ENCODE results near the gene ARHGEF7.

The ARHGEF7 gene

GRCh38 chr13:111278743-111279652 lies 163.9 kb downstream of the ARHGEF7 start:
- DNase-seq (ENCODE audit: low spot score): no peak

- DNase-seq (ENCODE audit: low spot score): no peak
These were observed 165.1 kb downstream of the ARHGEF7 start for GRCh38 chr13:111280226-111280625.

GRCh38 chr13:111280681-111281585 lies 165.8 kb downstream of the ARHGEF7 start:
- DNase-seq (ENCODE audit: low spot score): peak; percentile 16

GRCh38 chr13:111281751-111282311 lies 166.7 kb downstream of the ARHGEF7 start:
- peak; percentile 75 for DNase-seq (ENCODE audit: low spot score)

GRCh38 chr13:111282425-111282824 lies 167.3 kb downstream of the ARHGEF7 start:
- DNase-seq (ENCODE audit: low spot score): no peak

GRCh38 chr13:111282997-111283396 lies 167.9 kb downstream of the ARHGEF7 start:
- DNase-seq (ENCODE audit: low spot score): no peak

GRCh38 chr13:111283457-111283856 lies 168.3 kb downstream of the ARHGEF7 start:
- no peak for DNase-seq (ENCODE audit: low spot score)

GRCh38 chr13:111283991-111284390 lies 168.9 kb downstream of the ARHGEF7 start:
- DNase-seq (ENCODE audit: low spot score): no peak

- no peak for DNase-seq (ENCODE audit: low spot score)
These were observed 169.5 kb downstream of the ARHGEF7 start for GRCh38 chr13:111284565-111284964.

- no peak for DNase-seq (ENCODE audit: low spot score)
These were observed 171.1 kb downstream of the ARHGEF7 start for GRCh38 chr13:111286162-111286561.

GRCh38 chr13:111286749-111287148 lies 171.6 kb downstream of the ARHGEF7 start:
- DNase-seq (ENCODE audit: low spot score): no peak

- DNase-seq (ENCODE audit: low spot score): no peak
These were observed 172.1 kb downstream of the ARHGEF7 start for GRCh38 chr13:111287201-111287600.

- DNase-seq (ENCODE audit: low spot score): no peak
These were observed 173.2 kb downstream of the ARHGEF7 start for GRCh38 chr13:111288276-111288675.

GRCh38 chr13:111289251-111289650 lies 174.1 kb downstream of the ARHGEF7 start:
- no peak for DNase-seq (ENCODE audit: low spot score)

GRCh38 chr13:111291908-111292307 lies 176.8 kb downstream of the ARHGEF7 start:
- no peak for DNase-seq (ENCODE audit: low spot score)

GRCh38 chr13:111292710-111293485 lies 177.8 kb downstream of the ARHGEF7 start:
- peak; percentile 59 for DNase-seq (ENCODE audit: low spot score)

- DNase-seq (ENCODE audit: low spot score): no peak
These were observed 180.8 kb downstream of the ARHGEF7 start for GRCh38 chr13:111295886-111296285.

GRCh38 chr13:111296417-111296816 lies 181.3 kb downstream of the ARHGEF7 start:
- no peak for DNase-seq (ENCODE audit: low spot score)

GRCh38 chr13:111298214-111298975 lies 183.3 kb downstream of the ARHGEF7 start:
- no peak for DNase-seq (ENCODE audit: low spot score)

GRCh38 chr13:111302045-111302726 lies 187.1 kb downstream of the ARHGEF7 start:
- no peak for DNase-seq (ENCODE audit: low spot score)

Measured in pons (tissue), 1 donor.